TTC549 (cell line): Measurements from ENCODE around the gene LSM7.

Experiments used
- FAIRE-seq: peaks from 2 replicates; lab custom pipeline; 2012; peaks lifted over from hg19 to GRCh38; lab: Jason Lieb, UNC

The LSM7 gene

GRCh38 chr19:2328401-2329148 is at the start of gene LSM7, which contains the start of gene SPPL2B:
Gene LSM7, minus strand, starts transcription at chr19:2328586. Its CDS starts 20 bp downstream, at chr19:2328566.
Gene SPPL2B, plus strand, starts transcription at chr19:2328684. Its CDS starts 26 bp downstream, at chr19:2328710.
- no peak for FAIRE-seq

- no peak for FAIRE-seq
These were observed 48.6 kb upstream of the LSM7 start for GRCh38 chr19:2376784-2377519.

GRCh38 chr19:2375353-2376121 is 47.2 kb upstream of the LSM7 start:
- no peak for FAIRE-seq

- FAIRE-seq = no peak
These were observed 46.4 kb upstream of the LSM7 start for GRCh38 chr19:2374808-2375207.

DNA sequence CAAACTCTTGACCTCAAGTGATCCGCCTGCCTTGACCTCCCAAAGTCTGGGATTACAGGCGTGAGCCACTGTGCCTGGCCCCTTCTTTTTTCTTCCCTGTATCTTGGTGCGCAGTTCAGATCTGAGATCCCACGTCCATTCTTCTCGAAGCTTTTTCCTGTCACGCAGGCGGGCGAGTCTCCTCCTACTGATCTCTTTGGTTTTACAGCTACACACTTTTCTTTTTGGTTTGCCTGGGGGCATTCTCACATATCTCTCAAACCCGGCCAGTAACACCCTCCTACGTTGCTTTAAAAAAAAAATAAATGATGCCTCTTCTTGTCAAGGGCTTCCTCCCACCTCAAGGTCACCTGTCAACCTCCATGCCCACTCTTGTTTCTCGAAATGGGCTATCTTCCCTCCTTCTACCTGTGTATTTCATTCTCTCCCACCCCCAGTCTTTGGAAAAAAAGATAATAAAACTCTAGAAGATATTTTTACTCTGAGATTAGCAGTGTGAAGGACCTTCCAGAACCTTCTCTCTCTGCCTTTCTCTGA is 43.8 kb upstream of the LSM7 start:
- FAIRE-seq = no peak

DNA sequence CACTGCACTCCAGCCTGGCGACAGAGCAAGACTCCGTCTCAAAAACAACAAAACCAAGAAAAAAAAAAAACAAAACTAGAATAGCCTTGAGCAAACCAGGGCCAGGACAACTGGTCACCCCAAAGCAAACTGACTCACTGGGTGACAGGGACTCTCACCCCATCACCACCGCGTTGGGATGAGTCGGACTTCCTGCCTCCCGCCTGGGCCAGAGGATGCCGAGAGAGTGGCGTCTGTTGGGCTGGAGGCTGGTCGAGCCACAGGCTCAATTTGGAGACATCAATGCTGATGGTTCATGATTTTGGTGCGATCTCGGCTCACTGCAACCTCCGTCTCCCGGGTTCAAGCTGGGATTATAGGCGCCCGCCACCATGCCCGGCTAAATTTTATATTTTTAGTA is 43.3 kb upstream of the LSM7 start:
- no peak for FAIRE-seq

DNA sequence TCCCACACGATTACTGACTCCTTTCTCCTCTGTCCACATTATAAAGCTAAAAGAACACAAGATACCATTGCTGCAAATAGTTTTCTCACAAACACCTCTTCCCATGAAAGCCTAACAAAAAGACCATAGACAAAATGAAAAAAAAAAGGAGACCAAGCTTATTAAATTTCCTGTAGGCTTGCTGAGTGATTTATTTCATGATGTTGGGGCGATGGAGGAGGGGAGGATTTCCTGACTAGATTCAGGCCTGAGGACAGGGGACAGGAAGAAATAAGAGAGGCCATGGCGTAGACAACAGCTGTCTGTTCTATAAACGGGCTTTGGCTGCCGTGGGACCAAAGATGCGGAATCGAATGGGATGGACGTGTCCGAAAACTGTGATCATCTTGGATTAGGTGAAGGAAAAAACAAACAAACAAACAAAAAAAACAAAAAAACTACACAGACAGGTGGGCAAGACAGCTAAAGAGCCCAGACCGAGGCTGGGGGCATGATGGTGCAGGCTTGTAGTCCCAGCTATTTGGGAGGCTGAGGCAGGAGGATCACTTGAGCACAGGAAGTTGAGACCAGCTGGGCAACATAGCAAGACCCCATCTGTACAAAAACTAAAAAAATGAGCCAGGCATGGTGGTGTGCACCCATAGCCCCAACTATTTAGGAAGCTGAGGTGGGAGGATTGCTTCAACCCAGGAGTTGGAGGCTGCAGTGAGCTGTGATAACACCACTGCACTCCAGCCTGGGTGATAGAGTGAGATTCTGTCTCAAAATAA is 37.0 kb upstream of the LSM7 start:
- no peak for FAIRE-seq

- FAIRE-seq = no peak
These were observed 35.0 kb upstream of the LSM7 start for GRCh38 chr19:2363419-2363818.

- FAIRE-seq = no peak
These were observed 34.5 kb upstream of the LSM7 start for GRCh38 chr19:2362970-2363300.

DNA sequence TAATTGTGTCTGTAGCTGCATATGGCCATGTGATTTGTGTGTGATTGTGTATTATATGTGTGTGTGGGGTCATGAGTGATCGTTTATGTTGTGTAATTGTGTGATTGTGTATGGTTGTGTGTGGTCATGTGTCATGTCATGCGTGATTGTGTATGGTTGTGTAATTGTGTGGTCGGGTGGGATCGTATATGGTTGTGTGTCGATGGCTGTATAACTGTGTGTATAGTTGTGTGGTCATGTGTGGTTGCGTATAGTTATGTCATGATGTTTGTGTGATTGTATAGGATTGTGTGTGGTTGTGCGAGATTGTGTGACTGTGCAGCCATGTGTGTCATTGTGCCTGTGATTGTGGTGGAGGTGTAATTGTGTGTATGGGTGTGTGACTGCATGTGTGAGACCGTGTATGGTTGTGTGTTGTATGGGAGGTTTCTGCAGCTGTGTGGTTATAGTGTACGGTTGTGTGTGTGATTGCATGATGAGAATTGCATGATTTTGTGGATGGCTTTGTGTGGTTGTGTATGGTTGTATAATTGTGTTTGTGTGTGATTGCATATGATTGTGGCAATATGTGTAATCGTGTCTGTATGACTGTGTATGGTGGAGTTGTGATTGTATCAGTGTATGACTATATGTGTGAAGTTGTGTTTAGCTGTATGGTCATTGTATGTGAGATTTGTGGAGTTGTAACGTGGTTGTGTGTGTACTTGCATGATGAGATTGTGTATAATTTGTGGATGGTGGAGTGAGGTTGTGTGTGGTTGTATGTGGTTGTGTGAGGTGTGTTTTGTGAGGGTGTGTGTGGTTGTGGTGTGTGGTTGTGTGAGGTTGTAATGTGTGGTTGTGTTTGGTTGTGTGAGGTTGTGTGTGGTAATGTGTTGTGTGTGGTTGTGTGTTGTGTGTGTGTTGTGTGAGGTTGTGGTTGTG is 33.9 kb upstream of the LSM7 start:
- FAIRE-seq = no peak

DNA sequence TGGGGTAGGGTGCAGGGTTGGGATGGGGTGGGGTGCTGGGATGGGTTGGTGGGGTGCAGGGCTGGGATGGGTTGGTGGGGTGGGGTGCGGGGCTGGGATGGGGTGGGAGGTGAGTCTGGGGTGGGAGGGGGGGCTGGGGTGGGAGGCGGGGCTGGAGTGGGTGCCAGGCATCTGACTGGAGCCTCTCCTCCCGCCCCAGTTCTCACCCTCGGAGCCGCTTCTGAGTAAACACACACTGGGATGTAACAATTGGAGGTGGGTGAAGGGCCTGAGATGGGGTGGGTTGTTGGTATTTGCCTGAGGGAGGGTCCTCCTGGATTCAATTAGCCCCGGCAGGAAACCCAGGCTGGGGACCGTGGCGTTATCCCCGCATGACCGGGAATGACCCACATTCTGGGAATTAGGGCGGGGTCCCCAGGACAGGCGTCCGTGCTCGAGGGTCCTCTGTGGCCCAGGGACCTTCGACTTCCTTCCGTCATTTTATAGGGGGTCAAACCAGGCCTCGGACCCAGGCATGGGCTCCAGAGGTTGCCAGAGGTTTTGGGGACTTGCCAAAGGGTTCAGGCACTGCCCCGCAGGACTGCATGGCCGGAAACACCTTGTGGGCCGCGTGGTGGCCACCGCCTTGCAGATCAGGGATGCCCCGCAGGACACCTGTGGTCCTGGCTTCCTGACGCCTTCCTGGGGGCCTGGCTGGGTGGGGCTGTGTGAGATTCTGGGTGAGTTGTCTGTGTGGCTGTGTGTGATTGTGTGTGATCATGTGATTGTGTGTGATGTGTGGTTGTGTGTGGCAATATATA is 33.1 kb upstream of the LSM7 start:
- FAIRE-seq = no peak

- no peak for FAIRE-seq
These were observed 32.4 kb upstream of the LSM7 start for GRCh38 chr19:2360833-2361232.

DNA sequence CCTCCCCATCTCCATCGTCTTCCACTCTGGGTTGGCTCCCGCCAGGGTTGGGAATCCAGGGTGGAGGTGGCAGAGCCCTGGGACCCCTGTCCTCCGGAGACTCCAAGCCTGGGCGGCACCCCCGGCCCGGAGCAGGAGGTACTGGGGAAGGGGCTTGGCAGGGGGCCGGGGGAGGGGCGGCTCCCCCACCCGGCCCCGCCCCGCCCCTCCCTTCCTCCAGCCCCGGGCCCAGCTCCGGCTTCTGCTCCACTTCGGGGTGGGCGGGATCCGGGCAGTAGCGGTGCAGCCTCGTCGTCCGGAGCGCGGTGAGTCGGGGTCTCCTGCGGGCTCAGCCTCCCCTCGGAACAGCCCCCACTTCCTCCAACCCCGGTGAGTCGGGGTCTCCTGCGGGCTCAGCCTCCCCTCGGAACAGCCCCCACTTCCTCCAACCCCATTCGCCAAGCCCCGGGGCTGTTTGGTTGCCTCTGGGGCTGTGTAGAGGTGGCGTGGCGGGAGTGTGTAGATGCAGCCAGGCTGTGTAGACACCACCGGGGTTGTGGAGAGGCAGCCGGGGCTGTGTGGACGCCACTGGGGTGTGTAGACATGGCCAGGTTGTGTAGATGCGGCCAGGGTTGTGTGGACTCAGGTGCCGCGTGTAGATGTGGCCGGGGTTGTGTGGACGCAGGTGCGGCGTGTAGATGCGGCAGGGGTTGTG is 31.8 kb upstream of the LSM7 start, which contains the start of gene TMPRSS9:
TSS of gene TMPRSS9 (plus strand) at position 274 of the 694 bp plus-strand sequence. CDS start 29,521 bp downstream, outside the sequence.
- FAIRE-seq = no peak

DNA sequence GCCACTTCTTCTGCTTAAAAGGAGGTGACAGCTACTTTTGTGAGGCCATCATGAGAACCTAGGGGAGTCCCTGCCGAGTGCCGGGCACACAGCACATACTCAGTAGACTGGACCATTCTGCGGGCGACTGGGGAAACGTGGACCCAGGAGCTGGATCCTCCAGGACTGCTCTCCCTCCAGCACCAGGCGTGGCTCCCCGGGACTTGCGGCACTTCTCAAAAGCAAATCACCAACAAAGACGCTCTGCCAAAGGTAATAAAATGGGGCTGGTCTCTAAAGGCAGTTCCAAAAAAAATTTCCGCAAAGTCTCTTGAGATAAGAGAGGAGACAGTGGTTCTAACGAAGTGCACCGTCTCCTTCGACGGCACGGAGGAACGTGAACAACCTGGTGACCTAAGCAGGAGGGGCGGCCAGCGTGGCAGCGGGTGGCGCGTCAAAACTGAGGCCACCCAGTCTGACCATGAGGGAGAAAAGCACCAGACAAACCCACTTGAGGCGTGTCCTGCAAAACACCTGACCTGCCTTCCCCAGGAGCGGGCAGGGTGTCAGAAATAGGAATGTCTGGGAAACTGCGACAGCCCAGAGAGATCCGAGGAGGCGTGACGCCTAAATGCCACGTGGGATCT is 30.3 kb upstream of the LSM7 start:
- no peak for FAIRE-seq

GRCh38 chr19:2357279-2358206 is 29.2 kb upstream of the LSM7 start:
- no peak for FAIRE-seq

DNA sequence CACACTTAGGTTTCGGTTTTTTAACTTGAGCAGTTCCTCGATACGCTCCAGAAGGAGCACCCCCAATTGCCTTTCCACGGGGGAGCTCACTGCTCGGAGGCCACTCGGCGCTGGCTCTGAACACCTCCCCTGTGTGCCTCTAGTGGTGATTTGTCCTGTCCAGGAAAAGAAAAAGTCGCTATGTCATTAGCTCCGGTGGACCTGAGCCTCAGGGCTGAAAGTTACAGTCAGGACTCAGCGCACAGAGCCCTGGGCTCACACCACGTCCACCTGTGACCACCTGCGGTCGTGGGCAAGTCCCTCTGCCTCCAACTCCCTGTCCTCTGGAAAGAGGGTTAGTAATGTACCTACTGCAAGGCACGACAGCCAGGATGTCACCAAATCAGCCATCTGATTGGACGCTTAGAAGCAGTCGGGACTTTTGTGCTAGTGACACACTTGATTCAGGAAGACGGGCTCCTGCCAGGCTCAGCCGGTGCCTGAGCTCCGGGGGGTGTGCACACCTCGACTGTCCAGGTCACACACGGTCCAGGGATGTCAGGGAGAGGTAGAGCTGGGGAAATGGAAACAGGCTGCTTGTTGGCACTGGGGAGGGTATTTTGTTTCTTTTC is 27.8 kb upstream of the LSM7 start:
- FAIRE-seq = no peak
